Natural killer cell (primary cell): Measurements from ENCODE around the gene PBXIP1. TPM values are rescaled to one million over a fixed set of nuclear protein-coding genes. Genes with fewer than 3 reads are reported as not detected.

ENCODE experiments used
- ATAC-seq, 3 donors: fragments of 150-1000 bp in 2 of 3; fragments of 200-7000 bp in 1 of 3; cut with Tn5 transposase; 1 replicate in 1 of 3; 2 replicates in 2 of 3; pipeline ENCODE4 v1.10.0; 2021; ENCODE audit warnings: mild to moderate bottlenecking in 2 of 3, moderate library complexity in 2 of 3
- DNase-seq, 2 donors: peaks; one replicate each; pipeline versions ENCODE4 v3.0.0 to v3.0.0-alpha.2; 2013 to 2021; ENCODE audit warnings: mixed read lengths in 1 of 2
- H3K27ac ChIP-seq: one replicate; pipeline ENCODE4 v1.5.1; 2013; ENCODE audit warnings: mild to moderate bottlenecking, low read length
- H3K27me3 ChIP-seq: one replicate; pipeline ENCODE4 v1.6.1; 2013; ENCODE audit warnings: low read length; ENCODE audit not compliant: control insufficient read depth, insufficient read depth
- H3K36me3 ChIP-seq: one replicate; pipeline ENCODE4 v1.6.1; 2013; ENCODE audit warnings: low read length; ENCODE audit not compliant: control insufficient read depth, insufficient read depth
- H3K4me1 ChIP-seq: one replicate; pipeline ENCODE4 v1.6.1; 2013; ENCODE audit warnings: low read length; ENCODE audit not compliant: control insufficient read depth, insufficient read depth
- H3K4me3 ChIP-seq: one replicate; pipeline ENCODE4 v1.5.1; 2013; ENCODE audit warnings: low read length
- H3K9me3 ChIP-seq: one replicate; pipeline ENCODE4 v1.6.1; 2013; ENCODE audit warnings: low read length; ENCODE audit not compliant: control insufficient read depth, insufficient read depth
- H3K27ac Mint-ChIP-seq, 2 donors: one replicate each; pipeline ENCODE4 v1.8.0; 2022; ENCODE audit warnings: mild to moderate bottlenecking in 2 of 2, mixed read lengths in 2 of 2, moderate library complexity in 1 of 2
- H3K27me3 Mint-ChIP-seq, 2 donors: one replicate each; pipeline ENCODE4 v1.8.0; 2022; ENCODE audit warnings: low read depth in 2 of 2, mixed read lengths in 2 of 2
- H3K36me3 Mint-ChIP-seq: one replicate; pipeline ENCODE4 v1.8.0; 2022; ENCODE audit warnings: mixed read lengths
- H3K4me1 Mint-ChIP-seq, 2 donors: one replicate each; pipeline ENCODE4 v1.8.0; 2022; ENCODE audit warnings: mixed read lengths in 2 of 2
- H3K4me3 Mint-ChIP-seq: one replicate; pipeline ENCODE4 v1.8.0; 2022; ENCODE audit warnings: mild to moderate bottlenecking, moderate library complexity, mixed read lengths
- H3K9me3 Mint-ChIP-seq, 2 donors: one replicate each; pipeline ENCODE4 v1.8.0; 2022; ENCODE audit warnings: mixed read lengths in 2 of 2
- WGBS: methylation state at CpG from one replicate; pipeline ENCODE4 v1.1.7; 2013; ENCODE audit warnings: missing lambda C conversion rate; ENCODE audit not compliant: insufficient coverage; 5-methylcytosine and 5-hydroxymethylcytosine counted together
- intact Hi-C: fragments of 100-400 bp; cut with micrococcal nuclease; formaldehyde crosslinking; loops from one replicate; pipeline ENCODE4 v1.14.2; 2022
- total RNA-seq, 4 donors: library from RNA; stranded (reverse); fragments of 120-200 nt in 1 of 4; gene quantifications; one replicate each; pipeline versions ENCODE4 v1.2.3 to v1.2.4, GENCODE V29; 2013 to 2022
- TF ChIP-seq, protein P1 (sequence below): fragments of 200-600 bp; IDR thresholded peaks from one replicate; pipeline ENCODE4 v1.8.0; 2022; ENCODE audit warnings: antibody characterized with exemption

PBXIP1 gene
- total RNA-seq, 3 donors from 2014 or later (not counting 1 experiment from before 2014, with no cell fraction given): 158 to 200 (median 197) TPM

DNA sequence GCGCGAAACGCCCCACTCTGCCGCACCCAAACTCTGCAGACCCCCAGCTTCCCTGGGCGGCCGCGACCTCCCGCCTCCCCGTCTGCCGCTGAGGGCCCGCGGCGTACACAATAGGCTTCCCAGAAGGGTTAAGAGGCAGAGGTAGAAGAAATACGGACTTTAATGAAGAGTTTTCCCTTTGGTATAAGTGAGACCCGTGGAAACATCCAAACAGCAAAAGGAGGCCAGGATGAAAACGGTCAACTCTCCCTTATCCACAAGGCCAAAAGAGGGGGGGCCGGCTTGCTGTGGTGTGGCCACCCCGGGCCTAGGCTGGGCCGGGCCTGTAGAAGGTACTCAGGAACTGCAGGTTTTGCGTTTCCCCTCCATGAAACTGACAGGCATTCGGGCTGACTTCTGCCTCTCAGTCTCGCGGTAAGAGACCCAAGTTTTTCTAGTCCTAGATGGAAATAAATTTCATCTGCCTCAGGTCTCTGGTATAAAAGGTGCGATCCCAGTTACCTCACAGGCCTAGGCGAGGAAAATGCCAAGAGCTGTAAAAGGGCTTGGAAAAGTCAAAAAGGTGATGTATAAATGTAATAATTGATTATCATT lies 6.4 kb upstream of the PBXIP1 start:
- Mint-ChIP-seq H3K4me3 (peak overlapping the region; percentile 89), H3K27me3 (no peaks in the 10 kb centered on the region), H3K9me3 (no peaks in the 10 kb centered on the region), H3K4me1 (peaks cover 18 to 29% of the 10 kb centered on the region in 2 donors), H3K27ac (peak overlapping the region; percentile 88), H3K36me3 (no peaks in the 10 kb centered on the region)
- intact Hi-C loops: loop anchor here (1.0 kb wide), 1 partner anchor 55 kb away; no protein-coding TSS in a partner anchor
- Histone ChIP-seq H3K27me3 (no peaks in the 10 kb centered on the region), H3K36me3 (peaks cover 49% of the 10 kb centered on the region), H3K4me3 (peak overlapping the region; percentile 65), H3K27ac (peak overlapping the region; percentile 93), H3K4me1 (peaks cover 20% of the 10 kb centered on the region), H3K9me3 (no peaks in the 10 kb centered on the region)
- 2% methylated on average over 24 of the region's 25 CpGs for WGBS
- DNase-seq (peak in 1 of 2 donors; percentile 50), ATAC-seq (peak; percentile 2 to 13 (median 8))
- TF ChIP-seq, protein P1, sequence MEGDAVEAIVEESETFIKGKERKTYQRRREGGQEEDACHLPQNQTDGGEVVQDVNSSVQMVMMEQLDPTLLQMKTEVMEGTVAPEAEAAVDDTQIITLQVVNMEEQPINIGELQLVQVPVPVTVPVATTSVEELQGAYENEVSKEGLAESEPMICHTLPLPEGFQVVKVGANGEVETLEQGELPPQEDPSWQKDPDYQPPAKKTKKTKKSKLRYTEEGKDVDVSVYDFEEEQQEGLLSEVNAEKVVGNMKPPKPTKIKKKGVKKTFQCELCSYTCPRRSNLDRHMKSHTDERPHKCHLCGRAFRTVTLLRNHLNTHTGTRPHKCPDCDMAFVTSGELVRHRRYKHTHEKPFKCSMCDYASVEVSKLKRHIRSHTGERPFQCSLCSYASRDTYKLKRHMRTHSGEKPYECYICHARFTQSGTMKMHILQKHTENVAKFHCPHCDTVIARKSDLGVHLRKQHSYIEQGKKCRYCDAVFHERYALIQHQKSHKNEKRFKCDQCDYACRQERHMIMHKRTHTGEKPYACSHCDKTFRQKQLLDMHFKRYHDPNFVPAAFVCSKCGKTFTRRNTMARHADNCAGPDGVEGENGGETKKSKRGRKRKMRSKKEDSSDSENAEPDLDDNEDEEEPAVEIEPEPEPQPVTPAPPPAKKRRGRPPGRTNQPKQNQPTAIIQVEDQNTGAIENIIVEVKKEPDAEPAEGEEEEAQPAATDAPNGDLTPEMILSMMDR: peak; percentile 15

DNA sequence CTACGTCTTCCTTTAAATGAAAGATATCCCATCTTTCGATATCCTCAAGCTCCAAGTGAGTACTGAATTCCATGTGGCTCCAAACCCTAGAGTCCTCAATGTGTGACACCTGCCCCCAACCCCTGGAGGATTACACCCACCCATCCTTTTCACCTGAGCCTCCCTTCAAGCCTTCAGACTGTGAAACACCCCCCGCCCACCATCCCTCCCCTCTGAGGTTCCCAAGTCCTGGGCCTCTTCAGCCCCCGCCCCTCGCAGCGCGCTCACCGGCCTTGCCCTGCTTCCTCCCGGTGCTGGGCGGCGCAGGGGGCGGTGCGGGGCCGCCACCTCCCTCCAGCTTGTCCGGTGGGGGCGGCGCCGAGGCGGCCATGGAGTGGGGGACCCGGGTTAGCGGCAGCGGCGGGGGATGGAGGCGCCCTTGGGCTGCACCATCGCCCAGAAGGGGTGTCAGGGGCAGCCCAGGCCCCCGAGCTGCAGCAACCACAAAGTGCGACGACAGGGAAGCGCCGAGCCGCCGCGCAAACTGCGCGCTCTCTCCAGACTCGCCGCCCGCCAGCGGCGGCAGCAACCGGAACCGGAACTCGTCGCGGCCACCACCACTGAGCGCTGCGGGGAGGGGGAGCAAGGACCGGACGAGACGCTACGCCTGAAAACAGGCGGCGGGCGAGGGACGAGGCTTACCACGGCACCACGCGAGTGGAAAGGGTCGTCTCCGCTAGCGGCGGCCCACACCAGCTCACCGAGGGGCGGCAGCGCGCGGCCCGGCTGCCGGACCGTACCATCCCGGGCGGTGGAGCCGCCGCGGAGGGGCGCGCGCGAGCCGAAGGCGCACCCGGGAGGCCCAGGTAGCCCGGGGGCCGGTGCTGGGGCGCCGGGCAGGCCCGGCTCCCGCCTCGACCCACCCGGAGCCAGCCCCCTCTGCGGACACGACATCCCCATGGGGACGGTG lies 5.6 kb upstream of the PBXIP1 start, which contains the start of gene PYGO2:
PYGO2 (minus strand) TSS at position 576 of the 949 bp plus-strand sequence; CDS start at position 370, 206 bp downstream.
- Histone ChIP-seq H3K4me1 (peaks cover 24% of the 10 kb centered on the region), H3K27ac (peak within 1 kb of the TSS; percentile 93), H3K27me3 (no peaks in the 10 kb centered on the region), H3K4me3 (peak within 1 kb of the TSS; percentile 65), H3K36me3 (peaks cover 41% of the 10 kb centered on the region), H3K9me3 (no peaks in the 10 kb centered on the region)
- DNase-seq: peak; percentile 79 to 89
- intact Hi-C loops: loop anchor here (1.0 to 2.0 kb wide), 2 partner anchors 37 to 56 kb away; no protein-coding TSS in a partner anchor
- H3K9me3 Mint-ChIP-seq: no peaks in the 10 kb centered on the region
- H3K4me1 Mint-ChIP-seq: peaks cover 20 to 31% of the 10 kb centered on the region in 2 donors
- under 1% methylated on average over 93 of the region's 93 CpGs for WGBS
- H3K4me3 Mint-ChIP-seq: peak within 1 kb of the TSS; percentile 91
- H3K27ac Mint-ChIP-seq: peak within 1 kb of the TSS; percentile 88
- TF ChIP-seq, protein P1: peak; percentile 76
- no peaks in the 10 kb centered on the region for H3K27me3 Mint-ChIP-seq
- ATAC-seq: peak; percentile 82 to 90 (median 84)
- H3K36me3 Mint-ChIP-seq: no peaks in the 10 kb centered on the region

DNA sequence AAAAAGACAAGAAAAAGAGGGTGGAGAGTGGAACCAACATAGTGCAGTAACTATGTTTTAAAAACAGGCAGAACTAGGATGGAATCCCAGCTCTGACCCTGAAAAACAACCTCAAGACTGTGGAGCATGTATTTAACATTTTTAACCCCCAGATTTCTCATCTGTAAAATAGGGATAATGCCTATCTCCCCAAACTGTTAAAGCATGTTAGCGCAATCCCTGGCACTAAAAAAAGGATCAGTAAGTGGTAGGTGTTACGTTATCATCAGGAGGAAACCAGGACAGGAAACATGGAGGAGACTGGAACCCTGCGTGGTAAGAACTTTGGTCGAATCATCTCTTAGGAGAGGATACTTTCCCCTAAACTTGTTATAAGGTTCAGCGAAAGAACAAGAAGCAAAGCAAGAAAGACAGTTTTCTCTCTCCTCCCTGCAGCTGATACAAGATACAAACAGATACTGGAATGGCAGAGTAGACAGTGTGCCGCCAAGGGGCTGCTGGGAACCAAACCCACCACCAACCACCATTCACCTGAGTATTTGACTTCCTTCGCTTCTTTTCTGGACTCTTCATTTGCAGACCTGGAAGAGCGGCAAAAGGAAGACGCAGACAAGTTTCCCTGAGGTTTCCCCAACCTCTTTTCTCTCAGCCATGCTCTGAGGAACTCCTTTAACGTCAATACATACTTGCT lies 4.7 kb upstream of the PBXIP1 start:
- H3K27ac ChIP-seq: peak overlapping the region; percentile 93
- TF ChIP-seq, protein P1: no peak
- H3K36me3 Mint-ChIP-seq: no peaks in the 10 kb centered on the region
- peak in 1 of 2 donors; percentile 41 for DNase-seq
- H3K9me3 Mint-ChIP-seq: no peaks in the 10 kb centered on the region
- H3K9me3 ChIP-seq: no peaks in the 10 kb centered on the region
- H3K27me3 Mint-ChIP-seq: no peaks in the 10 kb centered on the region
- peak overlapping the region; percentile 88 for H3K27ac Mint-ChIP-seq
- no peak for ATAC-seq
- WGBS: 10% methylated on average over 8 of the region's 10 CpGs
- H3K4me1 Mint-ChIP-seq: peaks cover 29 to 37% of the 10 kb centered on the region in 2 donors
- H3K27me3 ChIP-seq: no peaks in the 10 kb centered on the region
- peak overlapping the region; percentile 91 for H3K4me3 Mint-ChIP-seq
- H3K4me1 ChIP-seq: peaks cover 29% of the 10 kb centered on the region
- intact Hi-C loops: loop anchor here (2.0 kb wide), 1 partner anchor 38 kb away; no protein-coding TSS in a partner anchor
- H3K36me3 ChIP-seq: peaks cover 33% of the 10 kb centered on the region
- H3K4me3 ChIP-seq: peak overlapping the region; percentile 65
